Measurements from ENCODE around the gene SHISA5. TPM values are rescaled to one million over a fixed set of nuclear protein-coding genes. Genes with fewer than 3 reads are reported as not detected.

The SHISA5 gene
- total RNA-seq, 1 experiment from 2014 or later: 159 TPM

DNA sequence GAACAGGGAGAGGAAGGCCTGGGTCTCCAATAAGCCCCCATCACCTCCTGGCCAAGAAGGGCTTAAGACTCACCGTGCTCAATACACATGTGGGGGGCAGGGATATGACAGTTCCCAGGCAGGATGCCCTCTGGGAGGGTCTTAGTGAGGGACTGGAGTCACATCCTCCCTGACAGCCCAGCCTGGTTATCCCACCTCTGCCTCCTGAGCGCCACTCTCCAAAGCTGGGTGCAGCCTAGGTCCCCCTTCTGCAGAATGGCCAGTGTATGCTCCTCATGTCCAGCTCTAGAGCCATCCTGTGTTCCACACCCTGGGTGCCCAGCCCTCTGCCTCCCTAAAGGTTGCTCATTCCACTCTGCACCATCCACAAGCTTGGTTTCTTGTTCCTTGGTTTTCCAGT lies 1.2 kb upstream of the SHISA5 start:
- Histone ChIP-seq H3K9me3 (ENCODE audit: low read length) (no peaks in the 10 kb centered on the region), H3K4me1 (ENCODE audit: insufficient read depth, low read length) (peaks cover 66% of the 10 kb centered on the region), H4K20me1 (ENCODE audit: low read length) (no peaks in the 10 kb centered on the region), H3K27ac (ENCODE audit: low read length) (peak overlapping the region; percentile 64), H3K4me3 (ENCODE audit: low read length) (no peak overlapping the region), H3K36me3 (ENCODE audit: low read depth, low read length) (no peaks in the 10 kb centered on the region), H3F3A (ENCODE audit: low read length, unreplicated experiment) (peaks cover 5% of the 10 kb centered on the region), H2AFZ (ENCODE audit: low read length) (no peak overlapping the region), H3K9ac (ENCODE audit: low read length) (no peak overlapping the region), H3K4me2 (ENCODE audit: low read length) (peak overlapping the region; percentile 97), H3K9me2 (replicated peaks; ENCODE audit: low read length) (no peaks in the 10 kb centered on the region), H3K79me2 (ENCODE audit: low read length) (peaks cover 30% of the 10 kb centered on the region), H3K27me3 (ENCODE audit: low read length) (no peaks in the 10 kb centered on the region)
- no TSS peak for BruUV-seq (replicated peaks)
- POLR2A ChIA-PET (ENCODE audit: unreplicated experiment): no interaction called here
- no peak for DNase-seq
- no peak for TF ChIP-seq EZH2 (IDR thresholded peaks at IDR 0.05; ENCODE audit: low read length, unreplicated experiment)
- TF ChIP-seq EZH2phosphoT487 (IDR thresholded peaks at IDR 0.05; ENCODE audit: borderline replicate concordance, low read length): no peak
- TF ChIP-seq, protein P1, sequence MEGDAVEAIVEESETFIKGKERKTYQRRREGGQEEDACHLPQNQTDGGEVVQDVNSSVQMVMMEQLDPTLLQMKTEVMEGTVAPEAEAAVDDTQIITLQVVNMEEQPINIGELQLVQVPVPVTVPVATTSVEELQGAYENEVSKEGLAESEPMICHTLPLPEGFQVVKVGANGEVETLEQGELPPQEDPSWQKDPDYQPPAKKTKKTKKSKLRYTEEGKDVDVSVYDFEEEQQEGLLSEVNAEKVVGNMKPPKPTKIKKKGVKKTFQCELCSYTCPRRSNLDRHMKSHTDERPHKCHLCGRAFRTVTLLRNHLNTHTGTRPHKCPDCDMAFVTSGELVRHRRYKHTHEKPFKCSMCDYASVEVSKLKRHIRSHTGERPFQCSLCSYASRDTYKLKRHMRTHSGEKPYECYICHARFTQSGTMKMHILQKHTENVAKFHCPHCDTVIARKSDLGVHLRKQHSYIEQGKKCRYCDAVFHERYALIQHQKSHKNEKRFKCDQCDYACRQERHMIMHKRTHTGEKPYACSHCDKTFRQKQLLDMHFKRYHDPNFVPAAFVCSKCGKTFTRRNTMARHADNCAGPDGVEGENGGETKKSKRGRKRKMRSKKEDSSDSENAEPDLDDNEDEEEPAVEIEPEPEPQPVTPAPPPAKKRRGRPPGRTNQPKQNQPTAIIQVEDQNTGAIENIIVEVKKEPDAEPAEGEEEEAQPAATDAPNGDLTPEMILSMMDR (conservative IDR thresholded peaks at IDR 0.05; ENCODE audit: low read depth, low read length): no peak
- intact Hi-C loops (cut with micrococcal nuclease): no loop called here
- ATAC-seq: no peak
- CTCF ChIA-PET: no interaction called here

DNA sequence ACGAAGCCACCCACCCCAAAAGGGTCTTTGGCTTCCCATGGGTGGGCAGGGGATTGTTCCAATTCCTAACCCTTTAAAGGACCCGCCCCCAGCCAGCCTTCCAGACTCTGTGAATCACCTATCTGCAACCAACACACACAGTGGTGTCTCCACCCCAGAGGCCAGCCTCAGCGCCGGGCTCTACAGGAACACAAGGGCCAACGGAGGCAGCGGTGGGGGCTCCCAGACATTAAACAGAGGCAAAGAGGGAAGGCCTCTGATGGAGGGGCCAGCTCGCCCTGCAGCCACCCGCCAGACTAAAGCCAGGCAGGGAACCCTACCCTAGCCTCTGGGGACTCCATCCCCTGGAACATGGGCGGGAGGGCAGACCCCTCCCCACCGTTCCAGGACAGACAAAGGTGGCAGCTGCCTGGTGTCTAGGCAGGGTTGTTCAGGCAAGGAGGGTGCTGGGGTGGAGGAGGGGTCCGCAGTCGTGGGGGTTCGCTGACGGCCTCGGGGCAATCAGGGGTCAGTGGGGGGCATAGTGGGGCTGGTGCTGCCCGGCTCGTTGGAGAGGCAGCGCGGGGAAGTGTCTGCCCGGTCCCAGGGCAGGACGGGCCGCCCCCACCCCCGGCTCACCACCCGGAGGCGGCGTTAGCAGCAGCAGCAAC lies 448 bp downstream of the SHISA5 start:
- H3F3A ChIP-seq (ENCODE audit: low read length, unreplicated experiment): peaks cover 5% of the 10 kb centered on the region
- ChIA-PET POLR2A (ENCODE audit: unreplicated experiment) (no interaction called here), CTCF (interaction anchor here (1.1 kb wide), 1 partner anchor 132 kb away, joined by 3 read pairs; the partner anchor contains the start of gene SLC26A6)
- no peaks in the 10 kb centered on the region for H4K20me1 ChIP-seq (ENCODE audit: low read length)
- BruUV-seq (replicated peaks): no TSS peak
- peak; percentile 27 for ATAC-seq
- peaks cover 64% of the 10 kb centered on the region for H3K4me1 ChIP-seq (ENCODE audit: insufficient read depth, low read length)
- DNase-seq: peak; percentile 55
- peaks cover 30% of the 10 kb centered on the region for H3K79me2 ChIP-seq (ENCODE audit: low read length)
- no peaks in the 10 kb centered on the region for H3K9me3 ChIP-seq (ENCODE audit: low read length)
- H3K4me2 ChIP-seq (ENCODE audit: low read length): peak overlapping the region; percentile 97
- peak overlapping the region; percentile 84 for H3K4me3 ChIP-seq (ENCODE audit: low read length)
- peak overlapping the region; percentile 82 for H3K9ac ChIP-seq (ENCODE audit: low read length)
- peak overlapping the region; percentile 86 for H2AFZ ChIP-seq (ENCODE audit: low read length)
- no peak for TF ChIP-seq EZH2 (IDR thresholded peaks at IDR 0.05; ENCODE audit: low read length, unreplicated experiment)
- no peak for TF ChIP-seq EZH2phosphoT487 (IDR thresholded peaks at IDR 0.05; ENCODE audit: borderline replicate concordance, low read length)
- TF ChIP-seq, protein P1 (conservative IDR thresholded peaks at IDR 0.05; ENCODE audit: low read depth, low read length): no peak
- H3K27me3 ChIP-seq (ENCODE audit: low read length): no peaks in the 10 kb centered on the region
- intact Hi-C loops (cut with micrococcal nuclease): no loop called here
- H3K9me2 ChIP-seq (replicated peaks; ENCODE audit: low read length): no peaks in the 10 kb centered on the region
- no peaks in the 10 kb centered on the region for H3K36me3 ChIP-seq (ENCODE audit: low read depth, low read length)
- peak overlapping the region; percentile 16; the same call in 1 of the 2 replicates for H3K27ac ChIP-seq (ENCODE audit: low read length)

DNA sequence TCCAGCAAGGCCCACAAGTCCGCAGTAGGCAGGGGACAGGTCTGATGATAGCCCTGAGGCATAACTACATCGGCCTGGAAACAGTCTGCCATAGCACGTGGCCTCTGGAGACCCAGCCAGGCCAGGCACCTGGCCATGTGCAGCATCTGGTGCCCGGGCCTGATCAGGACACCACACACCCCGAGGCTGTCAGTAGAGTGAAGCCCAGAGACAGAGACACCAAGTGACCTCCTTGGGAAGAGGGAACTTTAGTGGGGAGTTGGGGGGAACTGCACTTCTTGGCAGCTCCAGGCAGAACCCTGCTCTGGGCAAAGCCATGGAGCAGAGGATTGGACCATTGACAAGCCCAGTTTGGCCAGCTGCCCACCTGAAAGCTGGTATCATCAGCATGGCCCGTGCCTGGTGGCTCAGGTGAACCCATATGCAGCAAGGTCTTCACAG lies 1.2 kb downstream of the SHISA5 start:
- ChIA-PET POLR2A (ENCODE audit: unreplicated experiment) (no interaction called here), CTCF (interaction anchor here (1.1 kb wide), 1 partner anchor 133 kb away, joined by 3 read pairs; the partner anchor contains the start of gene SLC26A6)
- Histone ChIP-seq H3F3A (ENCODE audit: low read length, unreplicated experiment) (peaks cover 5% of the 10 kb centered on the region), H3K4me2 (ENCODE audit: low read length) (peak overlapping the region; percentile 97), H3K9me2 (replicated peaks; ENCODE audit: low read length) (no peaks in the 10 kb centered on the region), H4K20me1 (ENCODE audit: low read length) (no peaks in the 10 kb centered on the region), H3K36me3 (ENCODE audit: low read depth, low read length) (no peaks in the 10 kb centered on the region), H3K9me3 (ENCODE audit: low read length) (no peaks in the 10 kb centered on the region), H3K4me1 (ENCODE audit: insufficient read depth, low read length) (peaks cover 56% of the 10 kb centered on the region), H3K79me2 (ENCODE audit: low read length) (peaks cover 30% of the 10 kb centered on the region), H3K9ac (ENCODE audit: low read length) (no peak overlapping the region), H3K27me3 (ENCODE audit: low read length) (no peaks in the 10 kb centered on the region), H2AFZ (ENCODE audit: low read length) (no peak overlapping the region), H3K4me3 (ENCODE audit: low read length) (peak overlapping the region; percentile 84), H3K27ac (ENCODE audit: low read length) (no peak overlapping the region)
- TF ChIP-seq, protein P1 (conservative IDR thresholded peaks at IDR 0.05; ENCODE audit: low read depth, low read length): no peak
- TF ChIP-seq EZH2phosphoT487 (IDR thresholded peaks at IDR 0.05; ENCODE audit: borderline replicate concordance, low read length) (no peak), EZH2 (IDR thresholded peaks at IDR 0.05; ENCODE audit: low read length, unreplicated experiment) (no peak)
- ATAC-seq (no peak), DNase-seq (no peak)
- intact Hi-C loops (cut with micrococcal nuclease): no loop called here
- BruUV-seq (replicated peaks): no TSS peak

Data from PC-3 (cell line).